CD4-positive, alpha-beta T cell (primary cell): ENCODE measurements around the gene DAD1. TPM values are rescaled to one million over a fixed set of nuclear protein-coding genes. Genes with fewer than 3 reads are reported as not detected.

Experiments used
- ATAC-seq: fragments of 200-7000 bp; cut with Tn5 transposase; one replicate; pipeline ENCODE4 v1.10.0; 2022; ENCODE audit warnings: mild to moderate bottlenecking; ENCODE audit not compliant: poor library complexity
- CTCF ChIA-PET: fragments of 350-600 bp; sonication (Branson Sonifier 250); formaldehyde crosslinking; loops from one replicate; lab custom pipeline; 2021; ENCODE audit warnings: antibody characterized with exemption, inconsistent platforms; lab: Charles Lee
- POLR2A ChIA-PET: fragments of 350-600 bp; sonication (Branson Sonifier 250); formaldehyde crosslinking; loops from one replicate; lab custom pipeline; 2021; ENCODE audit warnings: antibody characterized with exemption, inconsistent platforms; lab: Charles Lee
- DNase-seq, 14 experiments: peaks; one replicate each; pipeline ENCODE4 v3.0.0-alpha.2; 2013 to 2020; ENCODE audit warnings: mixed read lengths in 2 of 14
- H3K27ac ChIP-seq, 2 donors: one replicate each; pipeline versions ENCODE4 v1.5.1 to v1.7.0; 2013; ENCODE audit warnings: low read length in 2 of 2, low read depth in 1 of 2, mild to moderate bottlenecking in 1 of 2
- H3K27me3 ChIP-seq, 2 experiments: 1 replicate in 1 of 2; 2 replicates in 1 of 2; pipeline versions ENCODE4 v1.6.1 to v1.7.0; 2013; ENCODE audit warnings: low read length in 2 of 2, control low read depth in 1 of 2, mild to moderate bottlenecking in 1 of 2, moderate library complexity in 1 of 2; ENCODE audit not compliant: insufficient read depth in 2 of 2, control insufficient read depth in 1 of 2
- H3K36me3 ChIP-seq: one replicate; pipeline ENCODE4 v1.6.1; 2013; ENCODE audit warnings: low read length, control low read depth; ENCODE audit not compliant: insufficient read depth
- H3K4me1 ChIP-seq: one replicate; pipeline ENCODE4 v1.6.1; 2013; ENCODE audit warnings: low read length, control low read depth; ENCODE audit not compliant: insufficient read depth
- H3K4me3 ChIP-seq: one replicate; pipeline ENCODE4 v1.5.1; 2013; ENCODE audit warnings: mild to moderate bottlenecking, low read length, moderate library complexity
- H3K9me3 ChIP-seq, 2 experiments: 1 replicate in 1 of 2; 2 replicates in 1 of 2; pipeline versions ENCODE4 v1.6.1 to v1.7.0; 2013; ENCODE audit warnings: low read length in 2 of 2, mild to moderate bottlenecking in 2 of 2, control low read depth in 1 of 2, moderate library complexity in 1 of 2; ENCODE audit not compliant: control insufficient read depth in 1 of 2, insufficient read depth in 1 of 2
- H3K27ac Mint-ChIP-seq: one replicate; pipeline ENCODE4 v1.8.0; 2020; ENCODE audit warnings: mixed read lengths
- H3K27me3 Mint-ChIP-seq: one replicate; pipeline ENCODE4 v1.8.0; 2021; ENCODE audit warnings: mixed read lengths
- H3K36me3 Mint-ChIP-seq: one replicate; pipeline ENCODE4 v1.8.0; 2021; ENCODE audit warnings: low read depth, mixed read lengths
- H3K4me1 Mint-ChIP-seq: one replicate; pipeline ENCODE4 v1.8.0; 2021; ENCODE audit warnings: low read depth, mixed read lengths
- H3K4me3 Mint-ChIP-seq: one replicate; pipeline ENCODE4 v1.8.0; 2020; ENCODE audit warnings: mild to moderate bottlenecking, mixed read lengths
- H3K9me3 Mint-ChIP-seq: one replicate; pipeline ENCODE4 v1.8.0; 2020; ENCODE audit warnings: mixed read lengths
- CTCF ChIP-seq: fragments of 200-600 bp; IDR thresholded peaks from one replicate; pipeline ENCODE4 v1.8.0; 2022; ENCODE audit warnings: antibody characterized with exemption, mild to moderate bottlenecking
- intact Hi-C, 2 experiments: fragments of 100-400 bp; cut with DNase I in 1 of 2; cut with micrococcal nuclease in 1 of 2; formaldehyde crosslinking; loops; one replicate each; pipeline versions ENCODE4 v1.15.1 to v1.9.0; 2023 to 2025; cut with DNase I, micrococcal nuclease
- total RNA-seq, 174 experiments: library from RNA in 2 of 174; stranded (reverse) in 2 of 174; gene quantifications; one replicate each; pipeline ENCODE4 v1.2.3 and lab custom pipeline; 2021 to 2026

The DAD1 gene
- total RNA-seq, 2 experiments from 2014 or later: 41.8 to 44.1 TPM

- H3K27ac ChIP-seq: peak overlapping the region; percentile 79 to 92
- H3K36me3 ChIP-seq: peaks cover 14% of the 10 kb centered on the region
- DNase-seq: peak in 13 of 14 experiments; percentile 51 to 93 (median 68)
- Mint-ChIP-seq H3K27me3 (no peaks in the 10 kb centered on the region), H3K9me3 (no peaks in the 10 kb centered on the region), H3K4me3 (peak overlapping the region; percentile 71), H3K27ac (peak overlapping the region; percentile 97), H3K36me3 (peaks cover 19% of the 10 kb centered on the region), H3K4me1 (peaks cover 94% of the 10 kb centered on the region)
- ATAC-seq: peak; percentile 65
- ChIA-PET CTCF (interaction anchor here (1.2 to 5.2 kb wide), 6 partner anchors 8 to 92 kb away, joined by 3 to 169 read pairs (median 4); partner anchors contain the start of gene DAD1), POLR2A (interaction anchor here (0.6 to 10.8 kb wide), 38 partner anchors 8 to 838 kb away, joined by 3 to 218 read pairs (median 5); partner anchors contain the start of genes ABHD4, ACIN1, AJUBA and DAD1)
- H3K27me3 ChIP-seq: no peaks in the 10 kb centered on the region
- intact Hi-C loops: loop anchor here in 1 of 2 experiments (10.0 kb wide), 1 partner anchor 247 kb away; no protein-coding TSS in a partner anchor
- H3K4me1 ChIP-seq: peaks cover 97% of the 10 kb centered on the region
- peak overlapping the region; percentile 32 for H3K4me3 ChIP-seq
- TF ChIP-seq CTCF: no peak
- H3K9me3 ChIP-seq: no peaks in the 10 kb centered on the region
Observed at GRCh38 chr14:22561661-22562579, 27.1 kb downstream of the DAD1 start.

- TF ChIP-seq CTCF: no peak
- Mint-ChIP-seq H3K27me3 (peaks cover 2% of the 10 kb centered on the region), H3K36me3 (peaks cover 21% of the 10 kb centered on the region), H3K4me3 (peak overlapping the region; percentile 71), H3K27ac (peak overlapping the region; percentile 97), H3K9me3 (peaks cover under 1% of the 10 kb centered on the region), H3K4me1 (peaks cover 93% of the 10 kb centered on the region)
- Histone ChIP-seq H3K27me3 (no peaks in the 10 kb centered on the region), H3K9me3 (no peaks in the 10 kb centered on the region), H3K4me3 (peak overlapping the region; percentile 32), H3K27ac (peak overlapping the region; percentile 79 to 92), H3K36me3 (peaks cover 14% of the 10 kb centered on the region), H3K4me1 (peaks cover 100% of the 10 kb centered on the region)
- POLR2A ChIA-PET: interaction anchor here (0.6 to 10.8 kb wide), 35 partner anchors 9 to 838 kb away, joined by 3 to 218 read pairs (median 6); partner anchors contain the start of genes ABHD4, ACIN1, AJUBA and DAD1
- no peak for ATAC-seq
- no peak for DNase-seq
- intact Hi-C loops: loop anchor here in 1 of 2 experiments (10.0 kb wide), 1 partner anchor 247 kb away; no protein-coding TSS in a partner anchor
- CTCF ChIA-PET: interaction anchor here (1.2 to 5.2 kb wide), 5 partner anchors 9 to 92 kb away, joined by 3 to 169 read pairs (median 4); partner anchors contain the start of gene DAD1
Observed at GRCh38 chr14:22561366-22561660, 27.7 kb downstream of the DAD1 start.

GRCh38 chr14:22560662-22561365 lies 28.2 kb downstream of the DAD1 start:
- DNase-seq (peak in 4 of 14 experiments; percentile 45 to 55 (median 50)), ATAC-seq (no peak)
- H3K4me3 Mint-ChIP-seq: peak overlapping the region; percentile 69
- H3K9me3 Mint-ChIP-seq: peaks cover 2% of the 10 kb centered on the region
- Histone ChIP-seq H3K27me3 (no peaks in the 10 kb centered on the region), H3K27ac (peak overlapping the region; percentile 79 to 92), H3K9me3 (no peaks in the 10 kb centered on the region), H3K4me1 (peaks cover 100% of the 10 kb centered on the region), H3K36me3 (peaks cover 14% of the 10 kb centered on the region), H3K4me3 (no peak overlapping the region)
- intact Hi-C loops: loop anchor here in 1 of 2 experiments (10.0 kb wide), 1 partner anchor 246 kb away; no protein-coding TSS in a partner anchor
- H3K4me1 Mint-ChIP-seq: peaks cover 93% of the 10 kb centered on the region
- H3K36me3 Mint-ChIP-seq: peaks cover 24% of the 10 kb centered on the region
- CTCF ChIA-PET: interaction anchor here (0.8 to 5.2 kb wide), 8 partner anchors 9 to 647 kb away, joined by 3 to 169 read pairs (median 4); partner anchors contain the start of gene DAD1
- no peak for TF ChIP-seq CTCF
- peaks cover 6% of the 10 kb centered on the region for H3K27me3 Mint-ChIP-seq
- POLR2A ChIA-PET: interaction anchor here (0.6 to 10.8 kb wide), 34 partner anchors 9 to 837 kb away, joined by 3 to 218 read pairs (median 5); partner anchors contain the start of genes AJUBA, DAD1, OXA1L and PPP1R3E
- peak overlapping the region; percentile 97 for H3K27ac Mint-ChIP-seq
